ENCODE data around the gene SPIRE2. TPM values are rescaled to one million over a fixed set of nuclear protein-coding genes. Genes with fewer than 3 reads are reported as not detected.

The SPIRE2 gene
- total and polyA plus RNA-seq, 2 of the 13 experiments (the other 11 are each of a cell fraction or from before 2014, with no cell fraction given) = 13.3 to 37.5 TPM

- no peak for TF ChIP-seq TIGD3 (CRISPR knock-in tag; IDR thresholded peaks at IDR 0.05; ENCODE audit: borderline replicate concordance)
- TF ChIP-seq HNRNPH1 (optimal IDR thresholded peaks at IDR 0.05; ENCODE audit: low read depth, low read length) = no peak
Observed at GRCh38 chr16:89793955-89794354, 34.3 kb upstream of the SPIRE2 start (continued).

GRCh38 chr16:89795676-89796075 lies 32.6 kb upstream of the SPIRE2 start:
- in situ Hi-C loops (cut with HindIII; ENCODE audit: extremely low pct_ligation_motif_present, low pct_unique_long_range_greater_than_20kb) = no loop called here
- no peak for TF ChIP-seq CBX2 (IDR thresholded peaks at IDR 0.05; ENCODE audit: low read depth, low read length)
- no peak for TF ChIP-seq CBX2 (CRISPR knock-in tag; IDR thresholded peaks at IDR 0.05; ENCODE audit: low read depth)
- no peak for TF ChIP-seq SRY (CRISPR knock-in tag; IDR thresholded peaks at IDR 0.05)
- TF ChIP-seq TSC22D2 (CRISPR knock-in tag; IDR thresholded peaks at IDR 0.05; ENCODE audit: borderline replicate concordance) = no peak
- no peak for TF ChIP-seq SNAPC5 (CRISPR knock-in tag; IDR thresholded peaks at IDR 0.05; ENCODE audit: borderline replicate concordance)
- TF ChIP-seq ATF6 (CRISPR knock-in tag; conservative IDR thresholded peaks at IDR 0.05) = no peak
- no peak for TF ChIP-seq ZNF746 (CRISPR knock-in tag; IDR thresholded peaks at IDR 0.05)
- TF ChIP-seq PITX1 (CRISPR knock-in tag; IDR thresholded peaks at IDR 0.05) = no peak
- no peak for TF ChIP-seq MLX (CRISPR knock-in tag; IDR thresholded peaks at IDR 0.05)
- no peak for TF ChIP-seq EEA1 (CRISPR knock-in tag; IDR thresholded peaks at IDR 0.05; ENCODE audit: borderline replicate concordance)
- TF ChIP-seq ZNF639 (CRISPR knock-in tag; conservative IDR thresholded peaks at IDR 0.05) = no peak
- no peak for TF ChIP-seq ZKSCAN8 (CRISPR knock-in tag; IDR thresholded peaks at IDR 0.05; ENCODE audit: borderline replicate concordance)
- TF ChIP-seq CEBPZ (IDR thresholded peaks at IDR 0.05; ENCODE audit: low read length) = no peak

More at GRCh38 chr16:89795676-89796075, 32.6 kb upstream of the SPIRE2 start:
- FAIRE-seq = no peak
- Histone ChIP-seq H3K4me2 (ENCODE audit: low read depth, low read length) (no peak overlapping the region), H3K9ac (ENCODE audit: insufficient read depth, low read depth, low read length) (no peak overlapping the region), H4K20me1 (ENCODE audit: insufficient read depth, low read length) (no peaks in the 10 kb centered on the region), H2AFZ (ENCODE audit: low read length) (no peak overlapping the region), H3K79me2 (ENCODE audit: insufficient read depth, low read length) (no peaks in the 10 kb centered on the region), H3K4me3 (replicated peaks in 1 of 3; ENCODE audit: insufficient read depth in 1 of 3, low read depth in 2 of 3, low read length in 3 of 3) (no peak overlapping the region), H3K9me3 (ENCODE audit: low read length) (no peaks in the 10 kb centered on the region), H3K27ac (ENCODE audit: extremely low read length, insufficient read depth, low read length) (no peak overlapping the region), H3K36me3 (replicated peaks in 1 of 2; ENCODE audit: control insufficient read depth in 1 of 2, insufficient read depth in 2 of 2, low read length in 2 of 2) (peaks cover 38 to 74% of the 10 kb centered on the region in 2 experiments), H3K4me1 (ENCODE audit: insufficient read depth, low read length) (no peaks in the 10 kb centered on the region), H3K27me3 (ENCODE audit: control insufficient read depth in 1 of 2, insufficient read depth in 2 of 2, low read length in 2 of 2) (no peaks in the 10 kb centered on the region)
- WGBS (ENCODE audit: low lambda C conversion rate) = 80% methylated on average over 5 of the region's 5 CpGs
- CTCF ChIA-PET (ENCODE audit: low intra/inter-chr PET ratio, low total read pairs) = no interaction called here
- no TSS peak for BruUV-seq (replicated peaks)
- intact Hi-C loops (cut with micrococcal nuclease; ENCODE audit: unreplicated experiment) = loop anchor here (2.0 kb wide), 1 partner anchor 65 kb away; no protein-coding TSS in a partner anchor
- no peak; the same call in 2 of the 3 replicates for ATAC-seq
- POLR2A ChIA-PET = no interaction called here
- no peak for DNase-seq (ENCODE audit: low spot score)

All from HepG2 (cell line).